ENCODE data around the gene EIF3J.
"Not testable (repeated sequence)": the region's sequence is repeated elsewhere in the genome, so short reads cannot be mapped to it uniquely, and the experiment has no call there.

The EIF3J gene

GRCh38 chr15:44542596-44542995 lies 5.6 kb downstream of the EIF3J start:
- no peak for DNase-seq (ENCODE audit: low spot score)

GRCh38 chr15:44544745-44545144 lies 7.8 kb downstream of the EIF3J start:
- not testable (repeated sequence) for DNase-seq (ENCODE audit: low spot score)

- no peak for DNase-seq (ENCODE audit: low spot score)
Observed at GRCh38 chr15:44545913-44546802, 9.2 kb downstream of the EIF3J start.

- not testable (repeated sequence) for DNase-seq (ENCODE audit: low spot score)
Observed at GRCh38 chr15:44549152-44549551, 12.2 kb downstream of the EIF3J start.

- DNase-seq (ENCODE audit: low spot score), result no peak
Observed at GRCh38 chr15:44550256-44550655, 13.3 kb downstream of the EIF3J start.

GRCh38 chr15:44550734-44551133 lies 13.8 kb downstream of the EIF3J start:
- DNase-seq (ENCODE audit: low spot score), result no peak

GRCh38 chr15:44554934-44555723 lies 18.2 kb downstream of the EIF3J start:
- no peak for DNase-seq (ENCODE audit: low spot score)

GRCh38 chr15:44560926-44561325 lies 24.0 kb downstream of the EIF3J start:
- DNase-seq (ENCODE audit: low spot score), result not testable (repeated sequence)

- no peak for DNase-seq (ENCODE audit: low spot score)
Observed at GRCh38 chr15:44565387-44566154, 28.6 kb downstream of the EIF3J start.

- DNase-seq (ENCODE audit: low spot score), result no peak
Observed at GRCh38 chr15:44566155-44566540, 29.2 kb downstream of the EIF3J start.

GRCh38 chr15:44568338-44568737 lies 31.4 kb downstream of the EIF3J start:
- no peak for DNase-seq (ENCODE audit: low spot score)

- no peak for DNase-seq (ENCODE audit: low spot score)
Observed at GRCh38 chr15:44569316-44569715, 32.4 kb downstream of the EIF3J start.

- no peak for DNase-seq (ENCODE audit: low spot score)
Observed at GRCh38 chr15:44570361-44570760, 33.4 kb downstream of the EIF3J start.

- no peak for DNase-seq (ENCODE audit: low spot score)
Observed at GRCh38 chr15:44573386-44573785, 36.4 kb downstream of the EIF3J start.

- DNase-seq (ENCODE audit: low spot score), result no peak
Observed at GRCh38 chr15:44574734-44575133, 37.8 kb downstream of the EIF3J start.

- no peak for DNase-seq (ENCODE audit: low spot score)
Observed at GRCh38 chr15:44580105-44580504, 43.2 kb downstream of the EIF3J start.

GRCh38 chr15:44584162-44584749 lies 47.3 kb downstream of the EIF3J start:
- no peak for DNase-seq (ENCODE audit: low spot score)

GRCh38 chr15:44585633-44586032 lies 48.7 kb downstream of the EIF3J start:
- no peak for DNase-seq (ENCODE audit: low spot score)

GRCh38 chr15:44588541-44588940 lies 51.6 kb downstream of the EIF3J start:
- DNase-seq (ENCODE audit: low spot score), result no peak

GRCh38 chr15:44591326-44591725 lies 54.4 kb downstream of the EIF3J start:
- DNase-seq (ENCODE audit: low spot score), result no peak

GRCh38 chr15:44593042-44593736 lies 56.2 kb downstream of the EIF3J start:
- no peak for DNase-seq (ENCODE audit: low spot score)
